Heart right ventricle (tissue), 16 donors: ENCODE data around the gene CALHM5. TPM values are rescaled to one million over a fixed set of nuclear protein-coding genes. Genes with fewer than 3 reads are reported as not detected.

Source experiments
- ATAC-seq, 8 donors: fragments of 200-7000 bp; cut with Tn5 transposase; one replicate each; pipeline ENCODE4 v1.9.1; 2020; ENCODE audit warnings: mild to moderate bottlenecking in 8 of 8, moderate library complexity in 8 of 8, moderate number of reproducible peaks in 1 of 8
- DNase-seq, 2 donors: peaks; one replicate each; pipeline ENCODE4 v3.0.0-alpha.2; 2020
- H3K27ac ChIP-seq, 10 donors: fragments of 200-600 bp; sonication (generic) in 2 of 10; one replicate each; pipeline versions ENCODE4 v1.5.0 to v1.8.0; 2020 to 2022; ENCODE audit warnings: mild to moderate bottlenecking in 3 of 10
- H3K27me3 ChIP-seq, 7 donors: fragments of 200-600 bp; one replicate each; pipeline ENCODE4 v1.8.0; 2021 to 2022; ENCODE audit warnings: mild to moderate bottlenecking in 2 of 7
- H3K36me3 ChIP-seq, 9 donors: fragments of 200-600 bp; sonication (generic) in 1 of 9; one replicate each; pipeline versions ENCODE4 v1.5.0 to v1.8.0; 2020 to 2022; ENCODE audit warnings: mild to moderate bottlenecking in 2 of 9
- H3K4me1 ChIP-seq, 9 donors: fragments of 200-600 bp; sonication (generic) in 1 of 9; one replicate each; pipeline versions ENCODE4 v1.5.0 to v1.8.0; 2020 to 2022; ENCODE audit warnings: mild to moderate bottlenecking in 4 of 9
- H3K4me3 ChIP-seq, 10 donors: fragments of 200-600 bp; sonication (generic) in 2 of 10; one replicate each; pipeline versions ENCODE4 v1.5.0 to v1.8.0; 2020 to 2022; ENCODE audit warnings: mild to moderate bottlenecking in 7 of 10, moderate library complexity in 2 of 10
- H3K9me3 ChIP-seq, 11 donors: fragments of 200-600 bp in 10 of 11; sonication (generic) in 2 of 11; one replicate each; pipeline versions ENCODE4 v1.5.0 to v1.8.0; 2013 to 2022; ENCODE audit warnings: mild to moderate bottlenecking in 2 of 11, control low read depth in 1 of 11, moderate library complexity in 1 of 11
- CTCF ChIP-seq, 9 donors: fragments of 200-600 bp; sonication (generic) in 2 of 9; IDR thresholded peaks; one replicate each; pipeline versions ENCODE4 v1.5.0 to v1.8.0; 2021 to 2022; ENCODE audit warnings: antibody characterized with exemption in 9 of 9, mild to moderate bottlenecking in 5 of 9, moderate library complexity in 1 of 9
- WGBS, 2 donors: extraction: QIAGEN DNeasy Blood & Tissue Kit; methylation state at CpG; one replicate each; pipeline ENCODE4 v1.1.7; 2013; ENCODE audit warnings: inconsistent platforms in 1 of 2; 5-methylcytosine and 5-hydroxymethylcytosine counted together
- intact Hi-C, 10 donors: fragments of 100-400 bp; cut with DNase I; formaldehyde crosslinking; loops; one replicate each; pipeline versions ENCODE4 v1.11.1 to v1.14.2; 2022
- polyA plus RNA-seq, 2 donors: library from polyadenylated mRNA; stranded (reverse); fragments of 200-250 nt; gene quantifications; one replicate each; pipeline ENCODE4 v1.2.3, GENCODE V29; 2013
- total RNA-seq, 10 donors: library from RNA; stranded (reverse); fragmentation: NEBNext Ultra II Directional in 3 of 10; extraction: Animal tissue kit (Norgen Biotek cat#: 25700) in 3 of 10; gene quantifications; one replicate each; pipeline versions ENCODE4 v1.2.1 to v1.2.4, GENCODE V29; 2021 to 2023
- donor health status: Arrhythmogenic right ventricular cardiomyopathy.
- donor health status: ischemic (EF 13 %, LVEDD 7.1; RV severe dilation, severe dysfunction).
- donor health status: healthy with polysubstance abuse.
- donor health status: DM: no; HTN: yes; CAD: no.
- donor health status: DM: no; HTN: no; CAD: no.
- donor health status: ischemic (EF 25% LVEDD 6.9; RV normal size, moderate dysfunction).
- donor health status: ischemic (EF 25% LVEDD 5.7; RV mildly dilated, moderate dysfunction).
- donor health status: healthy.
- donor health status: DM: yes; HTN: yes; CAD: no.
- donor health status: Ischemic cardiomyopathy.
- donor health status: ischemic (EF 35%, LVEDD 5.7; RV mildly dilated, moderate dysfunction).
- donor health status: nonischemic (EF 11% LVEDD 7.7; RV severe dilation, severe dysfunction).
- donor health status: DM: yes; HTN: yes; CAD: no.
- donor health status: PGD.
- donor health status: ischemic (EF 29% LVEDD 5.4; RV normal size, mild dysfunction).
- donor health status: nonischemic (EF 23%, LVEDD 6.1; RV moderate dilation, normal function).

CALHM5 gene
- total and polyA plus RNA-seq, 12 donors, result 1.1 to 2.8 (median 1.4) TPM

- Histone ChIP-seq H3K4me1 (peaks cover 2 to 49% (median 32%) of the 10 kb centered on the region in 9 donors), H3K9me3 (no peaks in the 10 kb centered on the region), H3K4me3 (peak within 1 kb of the TSS; percentile 66 to 95 (median 76)), H3K36me3 (peaks cover 0 to 20% (median 0%) of the 10 kb centered on the region in 9 donors), H3K27ac (peak within 1 kb of the TSS; percentile 55 to 96 (median 90)), H3K27me3 (no peaks in the 10 kb centered on the region)
- TF ChIP-seq CTCF (IDR thresholded peaks at IDR 0.05), result peak in 4 of 9 donors; percentile 4 to 17 (median 12)
- intact Hi-C loops, result loop anchor here in 2 of 10 donors (5.0 to 10.0 kb wide), 2 partner anchors 94 to 289 kb away; partner anchors contain the start of gene ZUP1 (in 1 of the 2)
- ATAC-seq, result peak; percentile 98 to 99 (median 98)
- 0% methylated on average over 60 to 62 of the region's 62 CpGs for WGBS, 2 donors
- DNase-seq, result peak; percentile 99
Observed at GRCh38 chr6:116570856-116571682, 59.6 kb downstream of the CALHM5 start, which contains the start of gene RWDD1. TSS of gene RWDD1 (plus strand) at chr6:116571504. CDS start at chr6:116571583, 79 bp downstream.

- no peaks in the 10 kb centered on the region for H3K9me3 ChIP-seq
- DNase-seq, result no peak
- intact Hi-C loops, result loop anchor here in 2 of 10 donors (5.0 to 10.0 kb wide), 2 partner anchors 93 to 289 kb away; partner anchors contain the start of gene ZUP1 (in 1 of the 2)
- TF ChIP-seq CTCF (IDR thresholded peaks at IDR 0.05), result no peak
- H3K27me3 ChIP-seq, result no peaks in the 10 kb centered on the region
- ATAC-seq, result peak in 3 of 8 donors; percentile 29 to 56 (median 45)
- H3K4me3 ChIP-seq, result peak overlapping the region; percentile 66 to 95 (median 76)
- H3K36me3 ChIP-seq, result peaks cover 0 to 24% (median 0%) of the 10 kb centered on the region in 9 donors
- H3K4me1 ChIP-seq, result peaks cover 2 to 49% (median 35%) of the 10 kb centered on the region in 9 donors
- peak overlapping the region; percentile 55 to 96 (median 90) for H3K27ac ChIP-seq
- 0% methylated on average over 12 of the region's 12 CpGs for WGBS, 2 donors
Observed at GRCh38 chr6:116571683-116572000, 60.2 kb downstream of the CALHM5 start.

GRCh38 chr6:116572162-116572561, 60.7 kb downstream of the CALHM5 start:
- WGBS, 2 donors, result 2% methylated on average over 7 of the region's 7 CpGs

More at GRCh38 chr6:116572162-116572561, 60.7 kb downstream of the CALHM5 start:
- TF ChIP-seq CTCF (IDR thresholded peaks at IDR 0.05), result no peak
- DNase-seq (peak in 1 of 2 donors; percentile 23), ATAC-seq (peak in 4 of 8 donors; percentile 16 to 52 (median 36))
- Histone ChIP-seq H3K27me3 (no peaks in the 10 kb centered on the region), H3K36me3 (peaks cover 0 to 30% (median 0%) of the 10 kb centered on the region in 9 donors), H3K4me3 (peak overlapping the region; percentile 66 to 95 (median 76)), H3K27ac (peak overlapping the region in 9 of 10 donors; percentile 85 to 96 (median 90)), H3K4me1 (peaks cover 2 to 51% (median 36%) of the 10 kb centered on the region in 9 donors), H3K9me3 (no peaks in the 10 kb centered on the region)
- intact Hi-C loops, result loop anchor here in 3 of 10 donors (2.0 to 10.0 kb wide), 3 partner anchors 45 to 290 kb away; partner anchors contain the start of genes RSPH4A (in 1 of the 3) and ZUP1 (in 1 of the 3)

Other genes with a start within 250 kb of the CALHM5 start
- 100 to 1,000 TPM in 7 of 10 donors, 10 to 100 TPM in 3; 76.6 to 143 (median 114) TPM for gene TSPYL1, start 231.7 kb upstream of the CALHM5 start, total RNA-seq
- gene TSPYL1, start 231.7 kb upstream of the CALHM5 start, polyA plus RNA-seq, result 10 to 100 TPM; 14.0 to 27.1 TPM
- gene DSE, start 140.7 kb upstream of the CALHM5 start, total RNA-seq, result 10 to 100 TPM in 8 of 10 donors, 1 to 10 TPM in 2; 8.8 to 25.4 (median 12.7) TPM
- gene DSE, start 140.7 kb upstream of the CALHM5 start, polyA plus RNA-seq, result 1 to 10 TPM; 3.8 to 5.1 TPM
- gene CALHM6, start 50.3 kb upstream of the CALHM5 start, total RNA-seq, result 10 to 100 TPM in 1 of 10 donors, 1 to 10 TPM in 4, under 1 TPM in 3, not detected in 2; 0.45 to 40.8 (median 1.5) TPM
- 1 to 10 TPM; 1.5 to 2.6 TPM for gene CALHM6, start 50.3 kb upstream of the CALHM5 start, polyA plus RNA-seq
- gene TRAPPC3L, start 34.0 kb downstream of the CALHM5 start, total RNA-seq, result under 1 TPM in 6 of 10 donors, not detected in 4; 0.09 to 0.26 (median 0.23) TPM
- gene TRAPPC3L, start 34.0 kb downstream of the CALHM5 start, polyA plus RNA-seq, result under 1 TPM; 0.03 to 0.22 TPM
- gene CALHM4, start 42.1 kb downstream of the CALHM5 start, total RNA-seq, result under 1 TPM in 1 of 10 donors, not detected in 9; 0.26 TPM
- under 1 TPM; 0.09 to 0.22 TPM for gene CALHM4, start 42.1 kb downstream of the CALHM5 start, polyA plus RNA-seq
- 10 to 100 TPM; 40.8 to 79.7 (median 49.7) TPM for gene RWDD1, start 59.9 kb downstream of the CALHM5 start, total RNA-seq
- 100 to 1,000 TPM in 1 of 2 donors, 10 to 100 TPM in 1; 80.3 to 123 TPM for gene RWDD1, start 59.9 kb downstream of the CALHM5 start, polyA plus RNA-seq
- gene RSPH4A, start 104.8 kb downstream of the CALHM5 start, total RNA-seq, result under 1 TPM in 8 of 10 donors, not detected in 2; 0.11 to 0.55 (median 0.22) TPM
- gene RSPH4A, start 104.8 kb downstream of the CALHM5 start, polyA plus RNA-seq, result under 1 TPM; 0.14 to 0.44 TPM
- 1 to 10 TPM; 2.9 to 4.7 (median 4.1) TPM for gene ZUP1, start 157.1 kb downstream of the CALHM5 start, total RNA-seq
- 1 to 10 TPM; 2.9 to 9.1 TPM for gene ZUP1, start 157.1 kb downstream of the CALHM5 start, polyA plus RNA-seq
- gene KPNA5, start 169.6 kb downstream of the CALHM5 start, total RNA-seq, result 10 to 100 TPM in 1 of 10 donors, 1 to 10 TPM in 9; 6.8 to 11.7 (median 8.3) TPM
- 1 to 10 TPM; 1.0 to 2.7 TPM for gene KPNA5, start 169.6 kb downstream of the CALHM5 start, polyA plus RNA-seq